Measurements from ENCODE around the gene ATP11C. TPM values are rescaled to one million over a fixed set of nuclear protein-coding genes. Genes with fewer than 3 reads are reported as not detected.
A peak's percentile ranks its signal among the peaks of the same experiment; 100 is the strongest.

Gene ATP11C
- total and polyA plus RNA-seq, 2 experiments from 2014 or later, result 44.0 to 90.7 TPM

GRCh38 chrX:139850968-139851367 lies 81.9 kb downstream of the ATP11C start (continued):
- TF ChIP-seq, protein P1, sequence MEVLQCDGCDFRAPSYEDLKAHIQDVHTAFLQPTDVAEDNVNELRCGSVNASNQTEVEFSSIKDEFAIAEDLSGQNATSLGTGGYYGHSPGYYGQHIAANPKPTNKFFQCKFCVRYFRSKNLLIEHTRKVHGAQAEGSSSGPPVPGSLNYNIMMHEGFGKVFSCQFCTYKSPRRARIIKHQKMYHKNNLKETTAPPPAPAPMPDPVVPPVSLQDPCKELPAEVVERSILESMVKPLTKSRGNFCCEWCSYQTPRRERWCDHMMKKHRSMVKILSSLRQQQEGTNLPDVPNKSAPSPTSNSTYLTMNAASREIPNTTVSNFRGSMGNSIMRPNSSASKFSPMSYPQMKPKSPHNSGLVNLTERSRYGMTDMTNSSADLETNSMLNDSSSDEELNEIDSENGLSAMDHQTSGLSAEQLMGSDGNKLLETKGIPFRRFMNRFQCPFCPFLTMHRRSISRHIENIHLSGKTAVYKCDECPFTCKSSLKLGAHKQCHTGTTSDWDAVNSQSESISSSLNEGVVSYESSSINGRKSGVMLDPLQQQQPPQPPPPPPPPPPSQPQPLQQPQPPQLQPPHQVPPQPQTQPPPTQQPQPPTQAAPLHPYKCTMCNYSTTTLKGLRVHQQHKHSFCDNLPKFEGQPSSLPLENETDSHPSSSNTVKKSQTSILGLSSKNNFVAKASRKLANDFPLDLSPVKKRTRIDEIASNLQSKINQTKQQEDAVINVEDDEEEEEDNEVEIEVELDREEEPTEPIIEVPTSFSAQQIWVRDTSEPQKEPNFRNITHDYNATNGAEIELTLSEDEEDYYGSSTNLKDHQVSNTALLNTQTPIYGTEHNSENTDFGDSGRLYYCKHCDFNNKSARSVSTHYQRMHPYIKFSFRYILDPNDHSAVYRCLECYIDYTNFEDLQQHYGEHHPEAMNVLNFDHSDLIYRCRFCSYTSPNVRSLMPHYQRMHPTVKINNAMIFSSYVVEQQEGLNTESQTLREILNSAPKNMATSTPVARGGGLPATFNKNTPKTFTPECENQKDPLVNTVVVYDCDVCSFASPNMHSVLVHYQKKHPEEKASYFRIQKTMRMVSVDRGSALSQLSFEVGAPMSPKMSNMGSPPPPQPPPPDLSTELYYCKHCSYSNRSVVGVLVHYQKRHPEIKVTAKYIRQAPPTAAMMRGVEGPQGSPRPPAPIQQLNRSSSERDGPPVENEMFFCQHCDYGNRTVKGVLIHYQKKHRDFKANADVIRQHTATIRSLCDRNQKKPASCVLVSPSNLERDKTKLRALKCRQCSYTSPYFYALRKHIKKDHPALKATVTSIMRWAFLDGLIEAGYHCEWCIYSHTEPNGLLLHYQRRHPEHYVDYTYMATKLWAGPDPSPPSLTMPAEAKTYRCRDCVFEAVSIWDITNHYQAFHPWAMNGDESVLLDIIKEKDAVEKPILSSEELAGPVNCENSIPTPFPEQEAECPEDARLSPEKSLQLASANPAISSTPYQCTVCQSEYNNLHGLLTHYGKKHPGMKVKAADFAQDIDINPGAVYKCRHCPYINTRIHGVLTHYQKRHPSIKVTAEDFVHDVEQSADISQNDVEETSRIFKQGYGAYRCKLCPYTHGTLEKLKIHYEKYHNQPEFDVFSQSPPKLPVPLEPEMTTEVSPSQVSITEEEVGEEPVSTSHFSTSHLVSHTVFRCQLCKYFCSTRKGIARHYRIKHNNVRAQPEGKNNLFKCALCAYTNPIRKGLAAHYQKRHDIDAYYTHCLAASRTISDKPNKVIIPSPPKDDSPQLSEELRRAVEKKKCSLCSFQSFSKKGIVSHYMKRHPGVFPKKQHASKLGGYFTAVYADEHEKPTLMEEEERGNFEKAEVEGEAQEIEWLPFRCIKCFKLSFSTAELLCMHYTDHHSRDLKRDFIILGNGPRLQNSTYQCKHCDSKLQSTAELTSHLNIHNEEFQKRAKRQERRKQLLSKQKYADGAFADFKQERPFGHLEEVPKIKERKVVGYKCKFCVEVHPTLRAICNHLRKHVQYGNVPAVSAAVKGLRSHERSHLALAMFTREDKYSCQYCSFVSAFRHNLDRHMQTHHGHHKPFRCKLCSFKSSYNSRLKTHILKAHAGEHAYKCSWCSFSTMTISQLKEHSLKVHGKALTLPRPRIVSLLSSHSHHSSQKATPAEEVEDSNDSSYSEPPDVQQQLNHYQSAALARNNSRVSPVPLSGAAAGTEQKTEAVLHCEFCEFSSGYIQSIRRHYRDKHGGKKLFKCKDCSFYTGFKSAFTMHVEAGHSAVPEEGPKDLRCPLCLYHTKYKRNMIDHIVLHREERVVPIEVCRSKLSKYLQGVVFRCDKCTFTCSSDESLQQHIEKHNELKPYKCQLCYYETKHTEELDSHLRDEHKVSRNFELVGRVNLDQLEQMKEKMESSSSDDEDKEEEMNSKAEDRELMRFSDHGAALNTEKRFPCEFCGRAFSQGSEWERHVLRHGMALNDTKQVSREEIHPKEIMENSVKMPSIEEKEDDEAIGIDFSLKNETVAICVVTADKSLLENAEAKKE (CRISPR knock-in tag; IDR thresholded peaks at IDR 0.05), result peak; percentile 43; the same call in 1 of the 2 replicates

DNA sequence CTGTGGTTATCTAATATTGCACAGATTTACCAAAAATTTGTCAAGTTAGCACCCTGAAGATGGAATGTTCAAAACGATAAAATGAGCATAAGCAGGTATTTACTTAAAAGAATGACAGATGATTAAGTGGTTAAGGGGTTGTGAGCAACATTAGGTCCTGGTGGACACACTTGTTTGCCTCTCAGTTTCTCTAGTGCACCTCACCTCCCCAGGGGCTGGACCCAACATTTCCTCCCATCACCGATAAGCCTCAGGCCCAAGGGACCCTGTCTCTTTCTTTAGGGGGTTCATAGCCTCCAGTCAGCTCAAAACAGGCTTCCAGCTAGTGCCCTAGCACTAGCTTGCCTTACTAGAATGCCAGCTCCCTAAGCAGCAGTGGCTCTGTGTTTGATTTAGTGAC lies 88.0 kb downstream of the ATP11C start:
- Histone ChIP-seq H3K36me3 (ENCODE audit: insufficient read depth) (no peaks in the 10 kb centered on the region), H2AFZ (no peak overlapping the region), H3K9me2 (ENCODE audit: insufficient read depth) (no peaks in the 10 kb centered on the region), H3F3A (replicated peaks; ENCODE audit: low read depth) (no peaks in the 10 kb centered on the region), H3K27ac (ENCODE audit: low read depth) (no peak overlapping the region), H3K4me1 (ENCODE audit: insufficient read depth) (peaks cover 18% of the 10 kb centered on the region), H3K79me2 (replicated peaks; ENCODE audit: insufficient read depth) (peaks cover 49% of the 10 kb centered on the region), H4K20me1 (replicated peaks; ENCODE audit: insufficient read depth) (peaks cover 4% of the 10 kb centered on the region; the same call in 1 of the 2 replicates), H3K4me3 (no peak overlapping the region), H3K27me3 (ENCODE audit: insufficient read depth) (no peaks in the 10 kb centered on the region), H3K4me2 (0 out of 2 replicates have a peak overlapping the region, but pooled peaks have one; percentile 40)
- no peaks in the 10 kb centered on the region for H3K27me3 Mint-ChIP-seq (ENCODE audit: insufficient read depth, low read depth, poor library complexity)
- DNase-seq (ENCODE audit: low spot score), result no peak
- no peak overlapping the region for H3K27ac Mint-ChIP-seq
- peaks cover 3% of the 10 kb centered on the region; the same call in 2 of the 3 replicates for H3K36me3 Mint-ChIP-seq (ENCODE audit: low read depth)
- H3K4me1 Mint-ChIP-seq, result peaks cover 19% of the 10 kb centered on the region
- no peak; the same call in 2 of the 3 replicates for ATAC-seq
- no peaks in the 10 kb centered on the region for H3K9me3 Mint-ChIP-seq
- H3K4me3 Mint-ChIP-seq, result no peak overlapping the region
- TF ChIP-seq EZH2 (IDR thresholded peaks at IDR 0.05; ENCODE audit: low read depth, unreplicated experiment) (no peak), POLR2AphosphoS5 (IDR thresholded peaks at IDR 0.05; ENCODE audit: low read depth) (no peak)
- TF ChIP-seq, protein P1 (CRISPR knock-in tag; IDR thresholded peaks at IDR 0.05), result no peak
- TF ChIP-seq, protein P2, sequence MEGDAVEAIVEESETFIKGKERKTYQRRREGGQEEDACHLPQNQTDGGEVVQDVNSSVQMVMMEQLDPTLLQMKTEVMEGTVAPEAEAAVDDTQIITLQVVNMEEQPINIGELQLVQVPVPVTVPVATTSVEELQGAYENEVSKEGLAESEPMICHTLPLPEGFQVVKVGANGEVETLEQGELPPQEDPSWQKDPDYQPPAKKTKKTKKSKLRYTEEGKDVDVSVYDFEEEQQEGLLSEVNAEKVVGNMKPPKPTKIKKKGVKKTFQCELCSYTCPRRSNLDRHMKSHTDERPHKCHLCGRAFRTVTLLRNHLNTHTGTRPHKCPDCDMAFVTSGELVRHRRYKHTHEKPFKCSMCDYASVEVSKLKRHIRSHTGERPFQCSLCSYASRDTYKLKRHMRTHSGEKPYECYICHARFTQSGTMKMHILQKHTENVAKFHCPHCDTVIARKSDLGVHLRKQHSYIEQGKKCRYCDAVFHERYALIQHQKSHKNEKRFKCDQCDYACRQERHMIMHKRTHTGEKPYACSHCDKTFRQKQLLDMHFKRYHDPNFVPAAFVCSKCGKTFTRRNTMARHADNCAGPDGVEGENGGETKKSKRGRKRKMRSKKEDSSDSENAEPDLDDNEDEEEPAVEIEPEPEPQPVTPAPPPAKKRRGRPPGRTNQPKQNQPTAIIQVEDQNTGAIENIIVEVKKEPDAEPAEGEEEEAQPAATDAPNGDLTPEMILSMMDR (conservative IDR thresholded peaks at IDR 0.05; ENCODE audit: low read depth in 2 of 2), result no peak

All from GM23338 (cell line).